ENCODE measurements around the gene CCSER2.

DNA sequence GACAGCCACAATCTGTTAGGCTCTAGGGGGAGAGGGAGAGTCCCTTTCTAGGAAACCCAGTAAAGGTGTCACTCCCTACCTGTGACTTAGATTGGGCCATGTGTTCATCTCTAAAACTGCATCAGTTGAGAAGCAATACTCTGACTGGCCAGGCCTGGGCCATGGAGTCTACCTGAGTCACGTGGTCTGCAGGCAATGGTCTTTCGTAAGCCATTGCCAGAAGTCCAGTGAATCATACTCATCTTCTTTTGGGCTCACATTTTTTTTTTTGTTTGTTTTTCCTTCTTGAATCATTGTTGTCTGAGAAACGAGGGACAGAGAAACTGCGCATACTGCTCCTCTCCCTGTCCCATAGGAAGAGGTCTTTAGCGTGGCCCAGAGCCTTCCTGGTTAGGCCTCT is 215.6 kb downstream of the CCSER2 start:
- no peak for TF ChIP-seq CTCF (IDR thresholded peaks at IDR 0.05; ENCODE audit: low read length)
- TF ChIP-seq EZH2 (IDR thresholded peaks at IDR 0.05; ENCODE audit: borderline replicate concordance, low read length) = no peak
